Trophoblast cell (in vitro differentiated cells and primary cell): ENCODE data around the gene FOXL3.
"Not testable (repeated sequence)": the region's sequence is repeated elsewhere in the genome, so short reads cannot be mapped to it uniquely, and the experiment has no call there.

Experiments
- DNase-seq, 2 donors: peaks; one replicate each; pipeline ENCODE4 v3.0.0-alpha.2; 2016
- H2AFZ ChIP-seq: 2 replicates; pipeline ENCODE4 v1.6.1; 2013; ENCODE audit warnings: low read length, moderate library complexity, mild to moderate bottlenecking; ENCODE audit not compliant: insufficient read depth, poor library complexity
- H2AK5ac ChIP-seq: 2 replicates; pipeline ENCODE4 v1.6.1; 2013; ENCODE audit warnings: mild to moderate bottlenecking, low read length
- H2BK120ac ChIP-seq: 2 replicates; pipeline ENCODE4 v1.6.1; 2013; ENCODE audit warnings: low read length, mild to moderate bottlenecking, moderate library complexity; ENCODE audit not compliant: insufficient read depth, poor library complexity
- H2BK12ac ChIP-seq: 2 replicates; pipeline ENCODE4 v1.6.1; 2013; ENCODE audit warnings: mild to moderate bottlenecking, low read length, moderate library complexity
- H2BK5ac ChIP-seq: 2 replicates; pipeline ENCODE4 v1.6.1; 2013; ENCODE audit warnings: low read length, low read depth, moderate library complexity, mild to moderate bottlenecking; ENCODE audit not compliant: poor library complexity
- H3K14ac ChIP-seq: 2 replicates; pipeline ENCODE4 v1.6.1; 2013; ENCODE audit warnings: mild to moderate bottlenecking, low read length
- H3K18ac ChIP-seq: 2 replicates; pipeline ENCODE4 v1.6.1; 2013; ENCODE audit warnings: mild to moderate bottlenecking, low read length
- H3K23ac ChIP-seq: 2 replicates; pipeline ENCODE4 v1.6.1; 2013; ENCODE audit warnings: low read length
- H3K27ac ChIP-seq: 2 replicates; pipeline ENCODE4 v1.5.1; 2013; ENCODE audit warnings: low read depth, mild to moderate bottlenecking, inconsistent platforms, low read length, moderate library complexity
- H3K27me3 ChIP-seq: 2 replicates; pipeline ENCODE4 v1.6.1; 2013; ENCODE audit warnings: inconsistent platforms, mild to moderate bottlenecking, low read length, moderate library complexity; ENCODE audit not compliant: insufficient read depth
- H3K36me3 ChIP-seq, 2 experiments: 1 replicate in 1 of 2; 2 replicates in 1 of 2; pipeline ENCODE4 v1.6.1; 2013; ENCODE audit warnings: low read length in 2 of 2, mild to moderate bottlenecking in 2 of 2, moderate library complexity in 1 of 2; ENCODE audit not compliant: insufficient read depth in 2 of 2, control insufficient read depth in 1 of 2
- H3K4ac ChIP-seq: 2 replicates; pipeline ENCODE4 v1.6.1; 2013; ENCODE audit warnings: low read depth, mild to moderate bottlenecking, low read length, moderate library complexity
- H3K4me1 ChIP-seq, 2 experiments: 1 replicate in 1 of 2; 2 replicates in 1 of 2; pipeline ENCODE4 v1.6.1; 2013; ENCODE audit warnings: low read length in 2 of 2, mild to moderate bottlenecking in 2 of 2, moderate library complexity in 1 of 2; ENCODE audit not compliant: insufficient read depth in 2 of 2, control insufficient read depth in 1 of 2
- H3K4me2 ChIP-seq: 2 replicates; pipeline ENCODE4 v1.6.1; 2013; ENCODE audit warnings: inconsistent platforms, mild to moderate bottlenecking, low read length, moderate library complexity
- H3K4me3 ChIP-seq: 2 replicates; pipeline ENCODE4 v1.5.1; 2013; ENCODE audit warnings: mild to moderate bottlenecking, low read depth, low read length, inconsistent platforms
- H3K79me1 ChIP-seq: one replicate; pipeline ENCODE4 v1.6.1; 2013; ENCODE audit warnings: low read length
- H3K79me2 ChIP-seq: 2 replicates; pipeline ENCODE4 v1.6.1; 2013; ENCODE audit warnings: low read length, mild to moderate bottlenecking; ENCODE audit not compliant: control insufficient read depth, insufficient read depth, poor library complexity
- H3K9ac ChIP-seq: 2 replicates; pipeline ENCODE4 v1.6.1; 2013; ENCODE audit warnings: mild to moderate bottlenecking, low read length
- H3K9me3 ChIP-seq: 2 replicates; pipeline ENCODE4 v1.6.1; 2013; ENCODE audit warnings: low read depth, mild to moderate bottlenecking, control low read depth, inconsistent platforms, low read length; ENCODE audit not compliant: insufficient read depth
- H4K12ac ChIP-seq: 2 replicates; pipeline ENCODE4 v1.6.1; 2013; ENCODE audit warnings: low read depth, mild to moderate bottlenecking, low read length, moderate library complexity
- H4K8ac ChIP-seq: 2 replicates; pipeline ENCODE4 v1.6.1; 2013; ENCODE audit warnings: low read depth, mild to moderate bottlenecking, low read length, moderate library complexity
- H4K91ac ChIP-seq: one replicate; pipeline ENCODE4 v1.6.1; 2013; ENCODE audit warnings: low read depth, mild to moderate bottlenecking, low read length, moderate library complexity
- WGBS: extraction: QIAGEN DNeasy Blood & Tissue Kit; methylation state at CpG from one replicate; pipeline ENCODE4 v1.1.7; 2013; ENCODE audit warnings: missing lambda C conversion rate; ENCODE audit not compliant: insufficient read length, insufficient coverage; ENCODE audit errors: extremely low coverage; 5-methylcytosine and 5-hydroxymethylcytosine counted together

Gene FOXL3

GRCh38 chr7:261341-262250, 28.4 kb upstream of the FOXL3 start:
- H3K4me3 ChIP-seq: peak overlapping the region; percentile 28
- no peak overlapping the region for H3K23ac ChIP-seq
- no peak overlapping the region for H3K18ac ChIP-seq
- H3K79me1 ChIP-seq: no peaks in the 10 kb centered on the region
- H3K79me2 ChIP-seq: no peaks in the 10 kb centered on the region
- H3K4ac ChIP-seq: no peak overlapping the region
- H2BK12ac ChIP-seq: no peak overlapping the region
- H3K9ac ChIP-seq: no peak overlapping the region
- no peaks in the 10 kb centered on the region for H3K4me1 ChIP-seq
- H2BK5ac ChIP-seq: no peak overlapping the region
- no peak overlapping the region for H3K14ac ChIP-seq
- H2AK5ac ChIP-seq: no peak overlapping the region
- no peaks in the 10 kb centered on the region for H3K36me3 ChIP-seq
- no peak overlapping the region for H3K27ac ChIP-seq
- DNase-seq: no peak
- H4K8ac ChIP-seq: no peak overlapping the region
- no peak overlapping the region for H2AFZ ChIP-seq
- WGBS: no CpG with 5 or more reads among the region's 32 CpGs
- no peak overlapping the region for H4K12ac ChIP-seq
- no peak overlapping the region for H2BK120ac ChIP-seq
- no peaks in the 10 kb centered on the region for H3K27me3 ChIP-seq
- H3K9me3 ChIP-seq: peaks cover 57% of the 10 kb centered on the region
- no peak overlapping the region for H4K91ac ChIP-seq
- H3K4me2 ChIP-seq: no peak overlapping the region

GRCh38 chr7:262251-262572, 27.8 kb upstream of the FOXL3 start:
- H4K8ac ChIP-seq: no peak overlapping the region
- H3K4me2 ChIP-seq: no peak overlapping the region
- no peak overlapping the region for H2AK5ac ChIP-seq
- no peak overlapping the region for H2BK120ac ChIP-seq
- no CpG with 5 or more reads among the region's 9 CpGs for WGBS
- H3K79me2 ChIP-seq: no peaks in the 10 kb centered on the region
- no peaks in the 10 kb centered on the region for H3K27me3 ChIP-seq
- H3K4me1 ChIP-seq: no peaks in the 10 kb centered on the region
- H2BK5ac ChIP-seq: no peak overlapping the region
- no peaks in the 10 kb centered on the region for H3K36me3 ChIP-seq
- no peaks in the 10 kb centered on the region for H3K79me1 ChIP-seq
- H3K4ac ChIP-seq: no peak overlapping the region
- no peak overlapping the region for H3K18ac ChIP-seq
- H3K4me3 ChIP-seq: peak overlapping the region; percentile 56
- H4K91ac ChIP-seq: no peak overlapping the region
- H2AFZ ChIP-seq: no peak overlapping the region
- no peak overlapping the region for H3K9ac ChIP-seq
- H4K12ac ChIP-seq: no peak overlapping the region
- peaks cover 51% of the 10 kb centered on the region for H3K9me3 ChIP-seq
- no peak overlapping the region for H3K27ac ChIP-seq
- no peak overlapping the region for H3K14ac ChIP-seq
- no peak for DNase-seq
- no peak overlapping the region for H3K23ac ChIP-seq
- no peak overlapping the region for H2BK12ac ChIP-seq

- H2BK12ac ChIP-seq, H3K4ac ChIP-seq, H3K9ac ChIP-seq, H3K14ac ChIP-seq, H3K4me1 ChIP-seq, H2AK5ac ChIP-seq, H3K27ac ChIP-seq, H4K12ac ChIP-seq, H3K18ac ChIP-seq, H4K8ac ChIP-seq, H3K36me3 ChIP-seq, DNase-seq, H3K79me2 ChIP-seq, H2BK5ac ChIP-seq, H3K27me3 ChIP-seq, H3K79me1 ChIP-seq, H2BK120ac ChIP-seq, H3K4me2 ChIP-seq, H2AFZ ChIP-seq, H4K91ac ChIP-seq: not testable (repeated sequence)
- Histone ChIP-seq H3K23ac (peak overlapping the region; percentile 71), H3K4me3 (peak overlapping the region; percentile 56), H3K9me3 (peaks cover 48% of the 10 kb centered on the region)
- WGBS: no CpG with 5 or more reads among the region's 31 CpGs
These were observed 27.2 kb upstream of the FOXL3 start for GRCh38 chr7:262631-263311.

- H3K27ac ChIP-seq, H3K4ac ChIP-seq, H3K79me2 ChIP-seq, H3K18ac ChIP-seq, DNase-seq, H4K12ac ChIP-seq, H3K4me3 ChIP-seq, H3K14ac ChIP-seq, H3K23ac ChIP-seq, H2BK5ac ChIP-seq, H2BK12ac ChIP-seq, H3K27me3 ChIP-seq, H4K91ac ChIP-seq, H4K8ac ChIP-seq, H2BK120ac ChIP-seq, H3K4me1 ChIP-seq, H2AFZ ChIP-seq, H3K4me2 ChIP-seq, H3K9ac ChIP-seq, H3K79me1 ChIP-seq, H3K36me3 ChIP-seq, H2AK5ac ChIP-seq: not testable (repeated sequence)
- WGBS: no CpG with 5 or more reads among the region's 37 CpGs
- H3K9me3 ChIP-seq: peaks cover 46% of the 10 kb centered on the region
These were observed 26.3 kb upstream of the FOXL3 start for GRCh38 chr7:263483-264351.
